Raji (cell line): ENCODE data around the gene CYB561A3.
A peak's percentile ranks its signal among the peaks of the same experiment; 100 is the strongest.

Source experiments
- POLR2A ChIP-seq: IDR thresholded peaks from 2 replicates; pipeline ENCODE4 v1.6.1; 2011; ENCODE audit warnings: low read depth, low read length, control low read depth; ENCODE audit not compliant: insufficient read depth

CYB561A3 gene

GRCh38 chr11:61361741-61362541, at the start of gene CYB561A3, which contains the start of gene TMEM138:
Gene CYB561A3 (minus strand): TSS chr11:61361882. CDS start chr11:61356713, 5,169 bp downstream.
Gene TMEM138 (plus strand): TSS chr11:61362374. CDS start chr11:61364391, 2,017 bp downstream.
- TF ChIP-seq POLR2A = peak; percentile 99

GRCh38 chr11:61406991-61407728, 45.5 kb upstream of the CYB561A3 start:
- no peak for TF ChIP-seq POLR2A

GRCh38 chr11:61406067-61406466, 44.4 kb upstream of the CYB561A3 start:
- no peak for TF ChIP-seq POLR2A

- TF ChIP-seq POLR2A = no peak
These were observed 43.0 kb upstream of the CYB561A3 start for GRCh38 chr11:61404641-61405040.

GRCh38 chr11:61404103-61404502, 42.4 kb upstream of the CYB561A3 start:
- TF ChIP-seq POLR2A = no peak

GRCh38 chr11:61403658-61404057, 42.0 kb upstream of the CYB561A3 start:
- TF ChIP-seq POLR2A = no peak

- no peak for TF ChIP-seq POLR2A
These were observed 39.9 kb upstream of the CYB561A3 start for GRCh38 chr11:61401573-61401972.

GRCh38 chr11:61401173-61401572, 39.5 kb upstream of the CYB561A3 start:
- TF ChIP-seq POLR2A = no peak

GRCh38 chr11:61392981-61393595, 31.4 kb upstream of the CYB561A3 start:
- TF ChIP-seq POLR2A = no peak

GRCh38 chr11:61390161-61390560, 28.5 kb upstream of the CYB561A3 start:
- no peak for TF ChIP-seq POLR2A

- TF ChIP-seq POLR2A = no peak
These were observed 22.9 kb upstream of the CYB561A3 start for GRCh38 chr11:61384271-61385242.

- no peak for TF ChIP-seq POLR2A
These were observed 19.2 kb upstream of the CYB561A3 start for GRCh38 chr11:61380884-61381283.

- no peak for TF ChIP-seq POLR2A
These were observed 17.1 kb upstream of the CYB561A3 start for GRCh38 chr11:61378713-61379313.

- TF ChIP-seq POLR2A = no peak
These were observed 15.9 kb upstream of the CYB561A3 start for GRCh38 chr11:61377461-61378160.

- TF ChIP-seq POLR2A = no peak
These were observed 14.1 kb upstream of the CYB561A3 start for GRCh38 chr11:61375761-61376108.
